Measurements from ENCODE around the gene B9D1.
"Not testable (repeated sequence)": the region's sequence is repeated elsewhere in the genome, so short reads cannot be mapped to it uniquely, and the experiment has no call there.

Gene B9D1

GRCh38 chr17:19363460-19364035 is 1.0 kb upstream of the B9D1 start:
- intact Hi-C loops (cut with DNase I): loop anchor here (1.0 to 10.0 kb wide), 4 partner anchors 84 to 403 kb away; partner anchors contain the start of gene ALDH3A2
- peak in 1 of 10 donors; percentile 69 for DNase-seq

GRCh38 chr17:19363114-19363438 is 553 bp upstream of the B9D1 start:
- intact Hi-C loops (cut with DNase I): loop anchor here (1.0 to 10.0 kb wide), 4 partner anchors 84 to 403 kb away; partner anchors contain the start of gene ALDH3A2

GRCh38 chr17:19361944-19362276 is 613 bp downstream of the B9D1 start:
- intact Hi-C loops (cut with DNase I): loop anchor here (5.0 to 10.0 kb wide), 2 partner anchors 145 to 283 kb away; partner anchors contain the start of gene ALDH3A2
- DNase-seq: no peak

More at GRCh38 chr17:19363114-19363438, 553 bp upstream of the B9D1 start:
- no peak for DNase-seq

- intact Hi-C loops (cut with DNase I): loop anchor here (5.0 to 10.0 kb wide), 2 partner anchors 146 to 283 kb away; partner anchors contain the start of gene ALDH3A2
- DNase-seq: peak in 1 of 10 donors; percentile 73
These were observed 1.2 kb downstream of the B9D1 start for GRCh38 chr17:19361326-19361725.

GRCh38 chr17:19360772-19361171 is 1.8 kb downstream of the B9D1 start:
- DNase-seq: peak in 1 of 10 donors; percentile 22
- intact Hi-C loops (cut with DNase I): loop anchor here (5.0 to 10.0 kb wide), 2 partner anchors 147 to 284 kb away; partner anchors contain the start of gene ALDH3A2

- DNase-seq: no peak
- intact Hi-C loops (cut with DNase I): loop anchor here (5.0 to 10.0 kb wide), 2 partner anchors 147 to 285 kb away; partner anchors contain the start of gene ALDH3A2
These were observed 2.7 kb downstream of the B9D1 start for GRCh38 chr17:19359856-19360255.

- intact Hi-C loops (cut with DNase I): no loop called here
- peak in 1 of 10 donors; percentile 34 for DNase-seq
These were observed 3.4 kb downstream of the B9D1 start for GRCh38 chr17:19359151-19359550.

GRCh38 chr17:19357761-19358160 is 4.8 kb downstream of the B9D1 start:
- DNase-seq: peak in 2 of 10 donors; percentile 71 to 74
- intact Hi-C loops (cut with DNase I): no loop called here

GRCh38 chr17:19357351-19357750 is 5.2 kb downstream of the B9D1 start:
- peak in 1 of 10 donors; percentile 15 for DNase-seq
- intact Hi-C loops (cut with DNase I): no loop called here

- DNase-seq: no peak
- intact Hi-C loops (cut with DNase I): no loop called here
These were observed 7.8 kb downstream of the B9D1 start for GRCh38 chr17:19354748-19355147.

GRCh38 chr17:19353401-19353800 is 9.1 kb downstream of the B9D1 start:
- intact Hi-C loops (cut with DNase I): not testable (repeated sequence)
- peak in 2 of 10 donors; percentile 9 to 54 for DNase-seq

- intact Hi-C loops (cut with DNase I): no loop called here
- DNase-seq: peak in 2 of 10 donors; percentile 24 to 49
These were observed 13.7 kb downstream of the B9D1 start for GRCh38 chr17:19348806-19349205.

GRCh38 chr17:19348081-19348650 is 14.4 kb downstream of the B9D1 start:
- intact Hi-C loops (cut with DNase I): no loop called here
- DNase-seq: peak in 1 of 10 donors; percentile 73

GRCh38 chr17:19347323-19348080 is 15.0 kb downstream of the B9D1 start:
- DNase-seq: peak in 2 of 10 donors; percentile 57 to 67
- intact Hi-C loops (cut with DNase I): no loop called here

- intact Hi-C loops (cut with DNase I): no loop called here
- DNase-seq: peak in 7 of 10 donors; percentile 47 to 93 (median 61)
These were observed 15.9 kb downstream of the B9D1 start for GRCh38 chr17:19346351-19347255.

- intact Hi-C loops (cut with DNase I): no loop called here
- DNase-seq: peak in 1 of 10 donors; percentile 14
These were observed 16.8 kb downstream of the B9D1 start for GRCh38 chr17:19345486-19346350.

GRCh38 chr17:19345067-19345460 is 17.5 kb downstream of the B9D1 start:
- peak in 2 of 10 donors; percentile 46 to 77 for DNase-seq
- intact Hi-C loops (cut with DNase I): no loop called here

GRCh38 chr17:19344311-19345066 is 18.0 kb downstream of the B9D1 start:
- peak in 2 of 10 donors; percentile 57 to 82 for DNase-seq
- intact Hi-C loops (cut with DNase I): no loop called here
